Measurements from ENCODE around the gene LSAMP. TPM values are rescaled to one million over a fixed set of nuclear protein-coding genes. Genes with fewer than 3 reads are reported as not detected.

The LSAMP gene
- polyA plus RNA-seq, 1 of the 3 experiments (the other 2 are of a cell fraction) = 6.6 TPM

DNA sequence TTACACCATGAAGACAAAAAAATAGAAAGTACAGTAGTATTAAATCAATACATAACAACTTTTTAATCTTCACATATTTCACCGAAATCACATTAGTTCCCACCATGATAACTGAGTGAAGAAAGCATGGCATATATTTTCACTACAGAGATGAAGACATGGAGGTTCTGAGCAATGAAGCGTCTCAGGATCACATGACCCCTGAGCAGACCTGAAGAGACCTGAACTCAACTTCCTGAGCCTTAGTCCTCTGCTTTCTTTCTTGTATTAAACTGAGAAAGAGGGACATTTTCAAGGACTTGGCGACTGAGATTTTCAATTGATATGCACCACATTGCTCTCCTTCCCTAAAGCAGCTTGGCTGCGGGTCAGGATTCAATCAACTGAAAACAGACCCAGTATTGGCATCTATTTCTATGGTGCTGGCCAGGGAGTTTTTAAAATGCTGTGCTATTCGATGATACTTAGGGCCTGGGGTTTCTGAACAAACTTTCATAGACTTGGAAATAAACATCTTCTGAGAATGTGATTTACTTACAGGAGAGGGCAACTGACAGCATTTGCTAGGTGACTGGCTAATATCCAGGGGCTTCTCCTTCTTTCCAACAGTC lies 165.1 kb downstream of the LSAMP start:
- no peak overlapping the region for H3K4me2 ChIP-seq
- H3F3A ChIP-seq (replicated peaks; ENCODE audit: insufficient read depth) = no peaks in the 10 kb centered on the region
- H3K9me3 ChIP-seq = no peaks in the 10 kb centered on the region
- no peaks in the 10 kb centered on the region for H3K27me3 ChIP-seq (ENCODE audit: insufficient read depth)
- TF ChIP-seq EZH2phosphoT487 (IDR thresholded peaks at IDR 0.05; ENCODE audit: borderline replicate concordance, low read depth) (no peak), JUND (IDR thresholded peaks at IDR 0.05) (no peak), GABPA (IDR thresholded peaks at IDR 0.05; ENCODE audit: low read depth) (no peak)
- TF ChIP-seq, protein P1, sequence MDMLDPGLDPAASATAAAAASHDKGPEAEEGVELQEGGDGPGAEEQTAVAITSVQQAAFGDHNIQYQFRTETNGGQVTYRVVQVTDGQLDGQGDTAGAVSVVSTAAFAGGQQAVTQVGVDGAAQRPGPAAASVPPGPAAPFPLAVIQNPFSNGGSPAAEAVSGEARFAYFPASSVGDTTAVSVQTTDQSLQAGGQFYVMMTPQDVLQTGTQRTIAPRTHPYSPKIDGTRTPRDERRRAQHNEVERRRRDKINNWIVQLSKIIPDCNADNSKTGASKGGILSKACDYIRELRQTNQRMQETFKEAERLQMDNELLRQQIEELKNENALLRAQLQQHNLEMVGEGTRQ (IDR thresholded peaks at IDR 0.05; ENCODE audit: borderline replicate concordance, low read depth, low read length) = no peak
- H2AFZ ChIP-seq (ENCODE audit: low read depth) = no peak overlapping the region
- DNase-seq = no peak
- no peaks in the 10 kb centered on the region for H3K36me3 ChIP-seq (replicated peaks in 1 of 2; ENCODE audit: control insufficient read depth in 1 of 2, insufficient read depth in 2 of 2, low read length in 1 of 2)
- no peak overlapping the region for H3K4me3 ChIP-seq (ENCODE audit: low read depth in 2 of 2, low read length in 1 of 2)
- no peaks in the 10 kb centered on the region for H3K9me2 ChIP-seq
- H4K20me1 ChIP-seq (ENCODE audit: insufficient read depth) = no peaks in the 10 kb centered on the region
- no peak overlapping the region for H3K9ac ChIP-seq
- H3K79me2 ChIP-seq (ENCODE audit: insufficient read depth) = no peaks in the 10 kb centered on the region
- CTCF ChIA-PET = no interaction called here
- H3K27ac ChIP-seq (ENCODE audit: low read depth in 2 of 2, low read length in 1 of 2) = peak overlapping the region in 1 of 2 experiments; percentile 28; a peak in 1 of 4 replicates
- 65% methylated on average over 5 of the region's 5 CpGs for WGBS (ENCODE audit: low lambda C conversion rate)
- H3K4me1 ChIP-seq (ENCODE audit: control insufficient read depth in 1 of 2, insufficient read depth in 2 of 2, low read depth in 1 of 2, low read length in 1 of 2) = peaks cover 0 to 3% of the 10 kb centered on the region in 2 experiments; a peak in 2 of 4 replicates
- POLR2A ChIA-PET = no interaction called here

DNA sequence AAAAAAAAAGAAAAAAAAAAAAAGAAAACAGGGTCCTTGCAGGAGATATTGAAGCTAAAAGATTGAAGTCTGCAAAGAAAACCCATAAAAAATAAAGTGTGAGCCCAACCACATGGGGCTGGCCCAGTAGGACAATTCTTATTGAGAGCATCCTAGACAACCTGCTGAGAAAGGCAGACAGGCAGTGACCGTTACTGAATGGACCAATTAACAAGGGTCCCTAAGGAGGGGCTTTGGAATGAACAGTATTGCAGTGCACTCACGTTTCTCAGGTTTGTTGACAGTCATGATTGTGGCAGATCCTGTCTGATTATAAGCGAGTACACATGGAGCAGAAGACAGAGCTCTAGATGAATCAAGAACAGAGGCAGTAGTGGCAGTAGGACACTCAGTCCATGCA lies 168.6 kb downstream of the LSAMP start:
- CTCF ChIA-PET = interaction anchor here (0.6 kb wide), 1 partner anchor 210 kb away, joined by 3 read pairs; no protein-coding TSS in a partner anchor
- DNase-seq = no peak
- Histone ChIP-seq H3K4me1 (ENCODE audit: control insufficient read depth in 1 of 2, insufficient read depth in 2 of 2, low read depth in 1 of 2, low read length in 1 of 2) (peaks cover 0 to 3% of the 10 kb centered on the region in 2 experiments; a peak in 2 of 4 replicates), H3K9me3 (no peaks in the 10 kb centered on the region), H4K20me1 (ENCODE audit: insufficient read depth) (no peaks in the 10 kb centered on the region), H3K27me3 (ENCODE audit: insufficient read depth) (no peaks in the 10 kb centered on the region), H2AFZ (ENCODE audit: low read depth) (no peak overlapping the region), H3K4me2 (no peak overlapping the region), H3K27ac (ENCODE audit: low read depth in 2 of 2, low read length in 1 of 2) (no peak overlapping the region), H3K79me2 (ENCODE audit: insufficient read depth) (no peaks in the 10 kb centered on the region), H3K9me2 (no peaks in the 10 kb centered on the region), H3K9ac (no peak overlapping the region), H3K36me3 (replicated peaks in 1 of 2; ENCODE audit: control insufficient read depth in 1 of 2, insufficient read depth in 2 of 2, low read length in 1 of 2) (no peaks in the 10 kb centered on the region), H3F3A (replicated peaks; ENCODE audit: insufficient read depth) (no peaks in the 10 kb centered on the region), H3K4me3 (ENCODE audit: low read depth in 2 of 2, low read length in 1 of 2) (no peak overlapping the region)
- WGBS (ENCODE audit: low lambda C conversion rate) = 92% methylated on average over 3 of the region's 3 CpGs
- TF ChIP-seq MEF2A (IDR thresholded peaks at IDR 0.05; ENCODE audit: borderline replicate concordance, low read depth) (no peak), FOSL2 (IDR thresholded peaks at IDR 0.05; ENCODE audit: borderline replicate concordance, low read depth) (no peak), TAF1 (IDR thresholded peaks at IDR 0.05; ENCODE audit: borderline replicate concordance, low read depth, low read length) (no peak), JUND (IDR thresholded peaks at IDR 0.05) (no peak), RFX5 (IDR thresholded peaks at IDR 0.05; ENCODE audit: low read length) (no peak), SMC3 (IDR thresholded peaks at IDR 0.05; ENCODE audit: low read depth, low read length) (no peak), GABPA (IDR thresholded peaks at IDR 0.05; ENCODE audit: low read depth) (no peak), MXI1 (IDR thresholded peaks at IDR 0.05; ENCODE audit: low read depth, low read length) (no peak)
- TF ChIP-seq, protein P2, sequence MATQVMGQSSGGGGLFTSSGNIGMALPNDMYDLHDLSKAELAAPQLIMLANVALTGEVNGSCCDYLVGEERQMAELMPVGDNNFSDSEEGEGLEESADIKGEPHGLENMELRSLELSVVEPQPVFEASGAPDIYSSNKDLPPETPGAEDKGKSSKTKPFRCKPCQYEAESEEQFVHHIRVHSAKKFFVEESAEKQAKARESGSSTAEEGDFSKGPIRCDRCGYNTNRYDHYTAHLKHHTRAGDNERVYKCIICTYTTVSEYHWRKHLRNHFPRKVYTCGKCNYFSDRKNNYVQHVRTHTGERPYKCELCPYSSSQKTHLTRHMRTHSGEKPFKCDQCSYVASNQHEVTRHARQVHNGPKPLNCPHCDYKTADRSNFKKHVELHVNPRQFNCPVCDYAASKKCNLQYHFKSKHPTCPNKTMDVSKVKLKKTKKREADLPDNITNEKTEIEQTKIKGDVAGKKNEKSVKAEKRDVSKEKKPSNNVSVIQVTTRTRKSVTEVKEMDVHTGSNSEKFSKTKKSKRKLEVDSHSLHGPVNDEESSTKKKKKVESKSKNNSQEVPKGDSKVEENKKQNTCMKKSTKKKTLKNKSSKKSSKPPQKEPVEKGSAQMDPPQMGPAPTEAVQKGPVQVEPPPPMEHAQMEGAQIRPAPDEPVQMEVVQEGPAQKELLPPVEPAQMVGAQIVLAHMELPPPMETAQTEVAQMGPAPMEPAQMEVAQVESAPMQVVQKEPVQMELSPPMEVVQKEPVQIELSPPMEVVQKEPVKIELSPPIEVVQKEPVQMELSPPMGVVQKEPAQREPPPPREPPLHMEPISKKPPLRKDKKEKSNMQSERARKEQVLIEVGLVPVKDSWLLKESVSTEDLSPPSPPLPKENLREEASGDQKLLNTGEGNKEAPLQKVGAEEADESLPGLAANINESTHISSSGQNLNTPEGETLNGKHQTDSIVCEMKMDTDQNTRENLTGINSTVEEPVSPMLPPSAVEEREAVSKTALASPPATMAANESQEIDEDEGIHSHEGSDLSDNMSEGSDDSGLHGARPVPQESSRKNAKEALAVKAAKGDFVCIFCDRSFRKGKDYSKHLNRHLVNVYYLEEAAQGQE (IDR thresholded peaks at IDR 0.05; ENCODE audit: low read depth, low read length) = no peak
- POLR2A ChIA-PET = no interaction called here

All from SK-N-SH (cell line).